HepG2 (cell line): ENCODE data around the gene NOS1. TPM values are rescaled to one million over a fixed set of nuclear protein-coding genes. Genes with fewer than 3 reads are reported as not detected.

ENCODE experiments used
- ATAC-seq: fragments of 200-7000 bp; cut with Tn5 transposase; 3 replicates; pipeline ENCODE4 v1.9.1; 2020; ENCODE audit warnings: mild to moderate bottlenecking, moderate library complexity
- BruUV-seq: library from RNA; stranded (reverse); fragments of 400-500 nt; replicated peaks from 2 replicates; lab custom pipeline; 2021; lab: Mats Ljungman, UMichigan
- CTCF ChIA-PET: fragments of 300-600 bp; formaldehyde crosslinking; extraction: SDS; loops from one replicate; lab custom pipeline; 2021; ENCODE audit warnings: low total read pairs, inconsistent platforms, low intra/inter-chr PET ratio; lab: Yijun Ruan, JAX
- POLR2A ChIA-PET: fragments of 350-600 bp; sonication (Branson Sonifier 250); formaldehyde crosslinking; loops from one replicate; lab custom pipeline; 2020; ENCODE audit warnings: antibody characterized with exemption, inconsistent platforms; lab: Yijun Ruan, JAX
- DNase-seq: peaks from one replicate; pipeline ENCODE4 v3.0.0-alpha.2; 2015; ENCODE audit warnings: low spot score
- FAIRE-seq: peaks from 3 replicates; lab custom pipeline; 2011; peaks lifted over from hg19 to GRCh38; lab: Jason Lieb, UNC
- H2AFZ ChIP-seq: one replicate; pipeline ENCODE4 v1.6.1; 2011; ENCODE audit warnings: low read length, inconsistent platforms
- H3K27ac ChIP-seq: fragments of 300-600 bp; 3 replicates; pipeline ENCODE4 v1.8.0; 2011; ENCODE audit warnings: mixed run types, mild to moderate bottlenecking, mixed read lengths, low read length, inconsistent platforms; ENCODE audit not compliant: insufficient read depth; ENCODE audit errors: extremely low read length
- H3K27me3 ChIP-seq, 2 experiments: fragments of 200-600 bp in 1 of 2; 2 replicates in 1 of 2; 3 replicates in 1 of 2; pipeline versions ENCODE4 v1.6.0 to v1.8.0; 2011; ENCODE audit warnings: low read length in 2 of 2, mild to moderate bottlenecking in 2 of 2, moderate library complexity in 2 of 2, inconsistent platforms in 1 of 2; ENCODE audit not compliant: insufficient read depth in 2 of 2, control insufficient read depth in 1 of 2
- H3K36me3 ChIP-seq, 2 experiments: fragments of 200-600 bp in 1 of 2; replicated peaks in 1 of 2; 2 replicates in 1 of 2; 3 replicates in 1 of 2; pipeline versions ENCODE4 v1.5.1 to v1.8.0; 2011; ENCODE audit warnings: low read length in 2 of 2, inconsistent platforms in 1 of 2; ENCODE audit not compliant: insufficient read depth in 2 of 2, control insufficient read depth in 1 of 2
- H3K4me1 ChIP-seq: 2 replicates; pipeline ENCODE4 v1.5.1; 2012; ENCODE audit warnings: low read length, inconsistent platforms; ENCODE audit not compliant: insufficient read depth
- H3K4me2 ChIP-seq: 2 replicates; pipeline ENCODE4 v1.6.0; 2011; ENCODE audit warnings: low read depth, low read length, inconsistent platforms
- H3K4me3 ChIP-seq, 3 experiments: fragments of 200-600 bp in 1 of 3; sonication (generic), shearing (Covaris generic) in 1 of 3; replicated peaks in 1 of 3; 2 replicates each; pipeline ENCODE4 v1.5.1; 2011 to 2016; ENCODE audit warnings: low read length in 3 of 3, inconsistent platforms in 2 of 3, low read depth in 2 of 3, mild to moderate bottlenecking in 2 of 3, control low read depth in 1 of 3, mixed read lengths in 1 of 3; ENCODE audit not compliant: insufficient read depth in 1 of 3
- H3K79me2 ChIP-seq: one replicate; pipeline ENCODE4 v1.6.1; 2011; ENCODE audit warnings: low read length, inconsistent platforms; ENCODE audit not compliant: insufficient read depth
- H3K9ac ChIP-seq: 2 replicates; pipeline ENCODE4 v1.6.0; 2011; ENCODE audit warnings: mild to moderate bottlenecking, low read depth, low read length, inconsistent platforms; ENCODE audit not compliant: insufficient read depth
- H3K9me3 ChIP-seq: 2 replicates; pipeline ENCODE4 v1.5.1; 2012; ENCODE audit warnings: mild to moderate bottlenecking, low read length
- H4K20me1 ChIP-seq: 2 replicates; pipeline ENCODE4 v1.6.0; 2011; ENCODE audit warnings: inconsistent platforms, mild to moderate bottlenecking, low read length, moderate library complexity; ENCODE audit not compliant: insufficient read depth
- HNF1A ChIP-seq, 2 experiments: sonication (generic) in 1 of 2; formaldehyde crosslinking in 1 of 2; IDR thresholded peaks; 2 replicates each; pipeline versions ENCODE4 v1.4.0 to v1.6.1; 2016 to 2020; ENCODE audit warnings: borderline replicate concordance in 1 of 2, low read depth in 1 of 2, mild to moderate bottlenecking in 1 of 2, missing genetic modification reagents in 1 of 2
- HNRNPK ChIP-seq: fragments of 200-400 bp; formaldehyde crosslinking; IDR thresholded peaks from 2 replicates; pipeline ENCODE4 v1.6.1; 2018; ENCODE audit warnings: low read length, low read depth, moderate library complexity, mild to moderate bottlenecking; ENCODE audit not compliant: poor library complexity, severe bottlenecking
- NBN ChIP-seq: fragments of 450-650 bp; conservative IDR thresholded peaks from 2 replicates; pipeline ENCODE4 v1.6.1; 2017
- RORA ChIP-seq: sonication (generic); formaldehyde crosslinking; IDR thresholded peaks from 2 replicates; pipeline ENCODE4 v1.5.0; 2020; ENCODE audit warnings: mild to moderate bottlenecking, missing genetic modification reagents, moderate library complexity
- RXRA ChIP-seq: sonication (generic); formaldehyde crosslinking; IDR thresholded peaks from 2 replicates; pipeline ENCODE4 v1.5.1; 2020; ENCODE audit warnings: missing genetic modification reagents
- TEF ChIP-seq: sonication (generic); formaldehyde crosslinking; IDR thresholded peaks from 2 replicates; pipeline ENCODE4 v1.5.0; 2020; ENCODE audit warnings: missing genetic modification reagents
- ZNF136 ChIP-seq: sonication (generic); formaldehyde crosslinking; IDR thresholded peaks from 2 replicates; pipeline ENCODE4 v1.8.1; 2022; ENCODE audit warnings: low read depth, mild to moderate bottlenecking, moderate library complexity, missing genetic modification reagents
- ZNF263 ChIP-seq: sonication (generic); formaldehyde crosslinking; IDR thresholded peaks from 2 replicates; pipeline ENCODE4 v1.4.0; 2020; ENCODE audit warnings: missing genetic modification reagents
- ZNF639 ChIP-seq: conservative IDR thresholded peaks from 2 replicates; pipeline ENCODE4 v1.6.1; 2018; ENCODE audit warnings: missing genetic modification reagents
- ZNF740 ChIP-seq: sonication (generic); formaldehyde crosslinking; IDR thresholded peaks from 2 replicates; pipeline ENCODE4 v1.4.0; 2020; ENCODE audit warnings: missing genetic modification reagents
- WGBS: methylation state at CpG from one replicate; pipeline ENCODE4 v1.1.6; 2017; ENCODE audit warnings: low lambda C conversion rate; 5-methylcytosine and 5-hydroxymethylcytosine counted together
- in situ Hi-C: cut with HindIII; loops from 2 replicates; pipeline ENCODE4 v1.10.0; 2017; ENCODE audit warnings: low pct_unique_long_range_greater_than_20kb; ENCODE audit not compliant: extremely low pct_ligation_motif_present
- intact Hi-C: fragments of 100-400 bp; cut with micrococcal nuclease; formaldehyde crosslinking; loops from one replicate; pipeline ENCODE4 v1.10.0; 2022; ENCODE audit not compliant: unreplicated experiment
- polyA plus RNA-seq, 8 experiments: library from polyadenylated mRNA; depleted of rRNA in 3 of 8; stranded (reverse) in 7 of 8; unstranded in 1 of 8; fragments of >200 nt; fragmentation: Illumina TruSeq in 4 of 8; extraction: Trizol in 4 of 8; gene quantifications; 2 replicates each; pipeline versions ENCODE4 v1.2.1 to v1.2.3, GENCODE V29; 2011 to 2016; ENCODE audit warnings: low read depth in 4 of 8, missing spikeins in 1 of 8, mixed read lengths in 1 of 8; ENCODE audit not compliant: insufficient read depth in 1 of 8
- total RNA-seq, 5 experiments: library from RNA; depleted of rRNA; stranded (reverse); fragments of >200 nt; fragmentation: Illumina TruSeq; extraction: Trizol; gene quantifications; 2 replicates each; pipeline ENCODE4 v1.2.3, GENCODE V29; 2016; ENCODE audit warnings: low read depth in 1 of 5

Gene NOS1
- total and polyA plus RNA-seq, 2 of the 13 experiments (the other 11 are each of a cell fraction or from before 2014, with no cell fraction given), result not detected

- TF ChIP-seq HNRNPK (peak; percentile 84), RORA (CRISPR knock-in tag) (no peak)
- Histone ChIP-seq H2AFZ (no peak overlapping the region), H3K9ac (no peak overlapping the region), H3K4me1 (no peaks in the 10 kb centered on the region), H3K4me2 (no peak overlapping the region), H3K27me3 (peaks cover 11 to 47% of the 10 kb centered on the region in 2 experiments; a peak in 4 of 5 replicates), H4K20me1 (no peaks in the 10 kb centered on the region), H3K9me3 (no peaks in the 10 kb centered on the region), H3K4me3 (no peak overlapping the region), H3K79me2 (no peaks in the 10 kb centered on the region), H3K27ac (no peak overlapping the region), H3K36me3 (no peaks in the 10 kb centered on the region)
- 40% methylated on average over 34 of the region's 91 CpGs for WGBS
- DNase-seq (no peak), FAIRE-seq (no peak), ATAC-seq (no peak)
- in situ Hi-C loops (loop anchor here (5.0 to 10.0 kb wide), 2 partner anchors 314 to 477 kb away; no protein-coding TSS in a partner anchor), intact Hi-C loops (no loop called here)
- ChIA-PET POLR2A (no interaction called here), CTCF (no interaction called here)
- no TSS peak for BruUV-seq
Observed at GRCh38 chr12:117360551-117361346, 677 bp downstream of the NOS1 start.

GRCh38 chr12:117360222-117360550 is 1.2 kb downstream of the NOS1 start:
- CTCF ChIA-PET, result no interaction called here
- BruUV-seq, result no TSS peak

More at GRCh38 chr12:117360222-117360550, 1.2 kb downstream of the NOS1 start:
- Histone ChIP-seq H3K36me3 (no peaks in the 10 kb centered on the region), H3K9ac (no peak overlapping the region), H3K4me2 (no peak overlapping the region), H3K27ac (no peak overlapping the region), H3K9me3 (no peaks in the 10 kb centered on the region), H3K79me2 (no peaks in the 10 kb centered on the region), H4K20me1 (no peaks in the 10 kb centered on the region), H3K27me3 (peaks cover 11 to 47% of the 10 kb centered on the region in 2 experiments; a peak in 4 of 5 replicates), H2AFZ (no peak overlapping the region), H3K4me3 (no peak overlapping the region)
- no peak for FAIRE-seq
- intact Hi-C loops (no loop called here), in situ Hi-C loops (loop anchor here (5.0 to 10.0 kb wide), 2 partner anchors 315 to 477 kb away; no protein-coding TSS in a partner anchor)
- POLR2A ChIA-PET, result no interaction called here
- no peak for DNase-seq
- ATAC-seq, result no peak
- no peak for TF ChIP-seq HNF1A (IDR thresholded peaks at IDR 0.05; ENCODE audit: low read depth)
- no peak for TF ChIP-seq HNF1A (CRISPR knock-in tag; IDR thresholded peaks at IDR 0.05; ENCODE audit: borderline replicate concordance)
- TF ChIP-seq RXRA, result no peak
- no peak for TF ChIP-seq ZNF740 (CRISPR knock-in tag)
- TF ChIP-seq ZNF639 (CRISPR knock-in tag), result no peak
- no peak for TF ChIP-seq TEF (CRISPR knock-in tag)
- TF ChIP-seq ZNF263, result no peak
- no peak for TF ChIP-seq ZNF136 (CRISPR knock-in tag)
- TF ChIP-seq NBN, result no peak
- TF ChIP-seq, all 625 proteins: peak for 0
- H3K4me1 ChIP-seq, result no peaks in the 10 kb centered on the region
- WGBS, result 10% methylated on average over 2 of the region's 23 CpGs
